ENCODE measurements around the gene NAV3. TPM values are rescaled to one million over a fixed set of nuclear protein-coding genes. Genes with fewer than 3 reads are reported as not detected.

The NAV3 gene
- total RNA-seq, 2 donors from 2014 or later = 2.6 to 6.6 TPM

DNA sequence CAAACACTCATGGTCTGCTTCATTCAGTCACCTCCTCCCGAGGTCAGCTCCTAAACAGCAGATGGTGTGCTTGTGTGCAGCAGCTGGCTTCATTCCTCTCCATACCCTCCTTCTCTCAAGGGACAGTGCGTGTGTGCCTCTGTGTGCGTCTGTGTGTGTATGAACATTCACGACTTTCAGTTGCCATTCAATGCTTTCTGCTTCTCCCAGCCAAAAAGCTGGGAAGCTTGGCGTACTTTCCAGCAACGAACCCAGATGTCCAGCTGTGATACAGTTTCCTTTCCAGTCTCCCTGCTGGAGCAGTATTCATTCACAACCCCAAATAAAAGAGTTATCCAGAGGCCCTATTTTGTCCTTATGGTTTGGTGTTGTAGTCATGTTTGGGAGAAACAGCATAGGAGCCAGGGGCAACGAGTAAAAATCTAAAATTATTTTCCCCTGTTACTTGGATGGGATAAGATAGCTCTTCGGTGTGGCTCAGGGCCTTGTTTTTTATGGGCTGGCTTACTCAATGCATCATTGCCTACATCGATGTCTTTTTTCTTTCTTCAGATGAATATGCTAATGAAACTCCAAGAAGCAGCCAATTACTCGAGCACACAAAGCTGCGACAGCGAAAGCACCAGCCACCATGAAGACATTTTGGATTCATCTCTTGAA is 379.3 kb downstream of the NAV3 start:
- TF ChIP-seq POLR2A (IDR thresholded peaks at IDR 0.05) (no peak), CTCF (IDR thresholded peaks at IDR 0.05) (no peak)
- Histone ChIP-seq H3K9me3 (no peaks in the 10 kb centered on the region), H3K27ac (no peak overlapping the region), H3K4me1 (no peaks in the 10 kb centered on the region), H3K27me3 (no peaks in the 10 kb centered on the region), H3K36me3 (replicated peaks in 1 of 2; ENCODE audit: insufficient read depth in 1 of 2, low read depth in 2 of 2) (peaks cover 0 to 1% of the 10 kb centered on the region in 2 donors), H3K4me3 (no peak overlapping the region)
- DNase-seq = no peak
- intact Hi-C loops (cut with DNase I) = no loop called here
- WGBS, 2 donors = 59 to 65% methylated on average over 12 of the region's 12 CpGs
- ATAC-seq = no peak

DNA sequence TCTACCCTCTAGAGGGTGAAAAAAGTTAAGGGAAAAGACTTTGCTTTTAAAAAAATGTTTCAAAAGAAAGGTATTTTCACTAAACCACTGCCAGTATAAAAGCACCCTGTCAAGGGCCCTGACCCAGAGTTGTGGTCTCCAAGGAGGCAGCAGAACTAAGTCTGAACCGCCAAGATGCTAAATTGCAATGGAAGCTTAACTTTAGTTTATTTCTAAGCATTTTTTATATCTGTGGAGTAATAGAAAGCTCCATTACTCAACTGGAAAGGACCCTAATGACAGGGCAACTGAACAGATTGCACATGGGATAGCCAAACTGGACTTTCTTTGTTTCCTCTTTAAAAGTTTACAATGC is 379.8 kb downstream of the NAV3 start:
- H3K4me3 ChIP-seq = no peak overlapping the region
- ATAC-seq = no peak
- H3K27ac ChIP-seq = no peak overlapping the region
- no peak for DNase-seq
- H3K36me3 ChIP-seq (replicated peaks in 1 of 2; ENCODE audit: insufficient read depth in 1 of 2, low read depth in 2 of 2) = peaks cover 0 to 1% of the 10 kb centered on the region in 2 donors
- no peaks in the 10 kb centered on the region for H3K27me3 ChIP-seq
- no peaks in the 10 kb centered on the region for H3K4me1 ChIP-seq
- TF ChIP-seq POLR2A (IDR thresholded peaks at IDR 0.05) = no peak
- no peak for TF ChIP-seq CTCF (IDR thresholded peaks at IDR 0.05)
- H3K9me3 ChIP-seq = no peaks in the 10 kb centered on the region
- 73 to 74% methylated on average over 1 of the region's 1 CpG for WGBS, 2 donors
- intact Hi-C loops (cut with DNase I) = no loop called here

DNA sequence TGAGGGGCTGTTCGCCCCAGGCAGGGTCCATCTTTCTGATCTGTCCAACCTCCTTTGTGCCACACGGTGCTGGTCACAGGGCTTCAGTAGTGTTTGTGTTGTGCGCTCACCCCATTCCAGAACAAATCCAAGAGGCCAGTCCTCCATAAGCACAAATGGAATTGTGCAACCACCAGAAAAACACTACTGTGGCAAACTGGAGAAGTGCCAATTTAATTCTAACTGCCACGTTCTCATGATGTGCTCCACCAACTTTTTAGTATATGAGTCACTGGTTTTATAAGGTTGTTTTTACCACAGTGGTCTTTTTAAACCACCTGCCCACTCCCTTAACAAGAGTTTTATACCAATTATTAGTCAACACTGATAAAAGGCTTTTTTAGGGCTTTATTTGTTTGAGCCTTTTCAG is 380.2 kb downstream of the NAV3 start:
- peaks cover 0 to 1% of the 10 kb centered on the region in 2 donors for H3K36me3 ChIP-seq (replicated peaks in 1 of 2; ENCODE audit: insufficient read depth in 1 of 2, low read depth in 2 of 2)
- ATAC-seq (no peak), DNase-seq (no peak)
- H3K27me3 ChIP-seq = no peaks in the 10 kb centered on the region
- WGBS, 2 donors = 50 to 78% methylated on average over 4 of the region's 4 CpGs
- no peak for TF ChIP-seq POLR2A (IDR thresholded peaks at IDR 0.05)
- TF ChIP-seq CTCF (IDR thresholded peaks at IDR 0.05) = no peak
- no peaks in the 10 kb centered on the region for H3K9me3 ChIP-seq
- H3K4me3 ChIP-seq = no peak overlapping the region
- H3K4me1 ChIP-seq = no peaks in the 10 kb centered on the region
- H3K27ac ChIP-seq = no peak overlapping the region
- intact Hi-C loops (cut with DNase I) = no loop called here

DNA sequence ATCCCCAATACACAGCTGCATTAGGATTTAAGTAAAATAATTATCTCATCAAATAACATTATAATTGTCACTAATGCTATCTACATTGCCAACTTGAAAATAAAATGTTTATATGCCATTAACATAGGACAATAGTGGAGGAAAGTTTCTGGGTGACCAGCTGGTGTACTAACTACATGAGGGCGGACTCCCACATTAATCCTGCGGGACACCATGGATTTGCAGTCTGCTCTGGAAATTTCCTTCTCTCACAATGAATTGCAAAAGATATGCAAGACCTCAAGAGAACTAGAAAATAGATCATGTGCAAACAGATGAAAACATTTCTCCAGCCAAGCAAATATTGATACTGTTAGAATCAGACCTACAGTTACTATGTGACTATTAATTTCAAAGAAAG is 390.1 kb downstream of the NAV3 start:
- no peaks in the 10 kb centered on the region for H3K27me3 ChIP-seq
- no peaks in the 10 kb centered on the region for H3K4me1 ChIP-seq
- 33 to 56% methylated on average over 2 of the region's 2 CpGs for WGBS, 2 donors
- no peak overlapping the region for H3K4me3 ChIP-seq
- no peaks in the 10 kb centered on the region for H3K36me3 ChIP-seq (replicated peaks in 1 of 2; ENCODE audit: insufficient read depth in 1 of 2, low read depth in 2 of 2)
- H3K27ac ChIP-seq = no peak overlapping the region
- intact Hi-C loops (cut with DNase I) = no loop called here
- ATAC-seq = no peak
- DNase-seq = no peak
- no peaks in the 10 kb centered on the region for H3K9me3 ChIP-seq
- TF ChIP-seq CTCF (IDR thresholded peaks at IDR 0.05) = no peak
- TF ChIP-seq POLR2A (IDR thresholded peaks at IDR 0.05) = no peak

- H3K4me3 ChIP-seq = no peak overlapping the region
- DNase-seq = no peak
- ATAC-seq = no peak
- H3K4me1 ChIP-seq = no peaks in the 10 kb centered on the region
- 60 to 76% methylated on average over 5 of the region's 5 CpGs for WGBS, 2 donors
- H3K27ac ChIP-seq = no peak overlapping the region
- H3K36me3 ChIP-seq (replicated peaks in 1 of 2; ENCODE audit: insufficient read depth in 1 of 2, low read depth in 2 of 2) = no peaks in the 10 kb centered on the region
- no peak for TF ChIP-seq CTCF (IDR thresholded peaks at IDR 0.05)
- no peak for TF ChIP-seq POLR2A (IDR thresholded peaks at IDR 0.05)
- H3K27me3 ChIP-seq = no peaks in the 10 kb centered on the region
- H3K9me3 ChIP-seq = no peaks in the 10 kb centered on the region
- intact Hi-C loops (cut with DNase I) = no loop called here
Observed at GRCh38 chr12:78224154-78224553, 393.5 kb downstream of the NAV3 start.

Data from body of pancreas (tissue), 4 donors.